HG02840 (cell line): ENCODE results near the gene NAA25.
A peak's percentile ranks its signal among the peaks of the same experiment; 100 is the strongest.
"Not testable (repeated sequence)": the region's sequence is repeated elsewhere in the genome, so short reads cannot be mapped to it uniquely, and the experiment has no call there.

ENCODE experiments used
- ATAC-seq: cut with Tn5 transposase; IDR thresholded peaks from one replicate; pipeline ENCODE4 v1.9.1; 2021; ENCODE audit warnings: mild to moderate bottlenecking, moderate library complexity, moderate number of reproducible peaks; ENCODE audit not compliant: unreplicated experiment, low FRiP score

Gene NAA25

GRCh38 chr12:112117685-112118084 lies 9.1 kb upstream of the NAA25 start:
- ATAC-seq = no peak

GRCh38 chr12:112116232-112117060 lies 7.9 kb upstream of the NAA25 start:
- no peak for ATAC-seq

GRCh38 chr12:112115259-112116045 lies 6.9 kb upstream of the NAA25 start:
- ATAC-seq = no peak

GRCh38 chr12:112112409-112113133 lies 4.0 kb upstream of the NAA25 start:
- ATAC-seq = no peak

DNA sequence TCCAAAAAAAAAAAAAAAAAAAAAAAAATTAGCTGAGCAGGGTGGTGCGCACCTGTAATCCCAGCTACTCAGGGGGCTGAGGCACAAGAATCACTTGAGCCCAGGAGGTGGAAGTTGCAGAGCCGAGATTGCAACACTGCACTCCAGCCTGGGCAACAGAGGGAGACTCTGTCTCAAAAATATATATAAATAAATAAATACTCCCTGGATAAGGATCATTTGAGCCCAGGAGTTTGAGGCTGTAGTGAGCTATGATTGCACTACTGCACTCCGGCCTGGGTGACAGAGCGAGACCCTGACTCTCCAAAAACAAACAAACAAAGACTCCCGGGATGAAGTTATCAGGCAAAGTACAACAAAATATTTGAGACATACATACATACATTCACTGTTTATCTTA lies 3.3 kb upstream of the NAA25 start:
- no peak for ATAC-seq

DNA sequence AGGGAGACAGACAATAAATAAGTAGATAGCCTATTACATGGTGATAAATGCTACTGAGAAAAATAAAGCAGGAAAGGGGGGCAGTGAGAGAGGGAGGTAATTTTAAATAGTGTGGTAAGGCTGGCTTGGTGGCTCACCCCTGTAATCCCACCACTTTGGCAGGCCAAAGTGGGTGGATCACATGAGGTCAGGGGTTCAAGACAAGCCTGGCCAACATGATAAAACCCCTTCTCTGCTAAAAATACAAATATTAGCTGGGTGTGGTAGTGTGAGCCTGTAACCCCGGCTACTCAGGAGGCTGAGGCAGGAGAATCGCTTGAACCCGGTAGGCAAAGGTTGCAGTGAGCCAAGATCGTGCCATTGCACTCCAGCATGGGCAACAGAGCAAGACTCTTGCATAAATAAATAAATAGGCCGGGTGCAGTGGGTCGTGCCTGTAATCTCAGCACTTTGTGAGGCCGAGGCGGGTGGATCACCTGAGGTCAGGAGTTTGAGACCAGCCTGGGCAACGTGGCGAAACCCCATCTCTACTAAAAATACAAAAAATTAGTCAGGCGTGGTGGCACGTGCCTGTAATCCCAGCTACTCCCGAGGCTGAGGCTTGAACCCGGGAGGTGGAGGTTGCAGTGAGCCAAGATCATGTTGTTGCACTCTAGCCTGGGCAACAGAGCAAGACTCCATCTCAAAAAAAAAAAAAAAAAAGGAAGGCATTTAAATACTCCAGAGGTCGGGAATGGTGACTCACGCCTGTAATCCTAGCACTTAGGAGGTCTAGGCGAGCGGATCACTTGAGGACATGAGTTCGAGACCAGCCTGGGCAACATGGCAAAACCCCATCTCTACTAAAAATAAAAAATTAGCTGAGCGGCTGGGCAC lies 2.4 kb upstream of the NAA25 start:
- not testable (repeated sequence) for ATAC-seq

DNA sequence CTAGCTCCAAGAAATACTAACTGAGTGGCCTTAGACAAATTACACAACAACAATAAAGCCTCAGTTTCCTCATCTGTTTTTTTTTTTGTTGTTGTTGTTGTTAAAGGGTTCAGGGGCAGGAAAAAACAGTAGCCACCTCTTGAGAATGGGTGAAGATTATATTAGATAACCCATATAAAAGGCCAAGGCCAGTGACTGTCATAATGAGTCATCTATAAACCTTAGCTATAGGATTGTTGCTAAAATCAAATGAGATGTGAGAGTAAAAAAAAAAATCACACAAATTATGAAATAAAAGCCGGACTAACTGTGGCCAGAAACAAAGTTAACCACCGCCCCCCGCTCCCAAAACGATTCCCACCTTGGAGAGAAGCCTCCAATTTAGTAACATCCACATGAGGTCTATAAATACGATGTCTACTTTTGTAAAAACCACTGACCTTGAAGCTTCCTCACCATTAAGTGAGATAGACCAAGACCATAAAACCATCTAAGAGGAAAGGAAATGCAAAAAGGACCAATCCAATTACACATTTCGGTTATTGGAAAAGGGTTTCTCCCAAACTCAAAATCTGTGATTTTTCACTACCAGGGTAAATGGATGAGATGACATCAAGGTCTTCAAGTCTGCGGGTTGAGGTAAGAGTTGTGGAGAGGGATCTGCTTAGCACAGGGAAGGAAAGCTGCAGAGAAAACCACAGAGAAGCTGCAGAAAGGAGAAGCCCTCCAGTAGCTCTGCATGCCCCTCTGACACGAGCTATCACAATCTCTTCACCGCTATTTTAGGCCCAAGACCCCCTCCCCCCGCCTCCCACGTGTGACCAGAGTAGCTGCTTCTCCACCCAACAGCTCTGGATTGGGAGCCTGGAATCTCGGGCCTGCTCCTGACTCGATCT lies 1.0 kb downstream of the NAA25 start:
- ATAC-seq = peak; percentile 3

GRCh38 chr12:112105891-112106290 lies 2.7 kb downstream of the NAA25 start:
- no peak for ATAC-seq

DNA sequence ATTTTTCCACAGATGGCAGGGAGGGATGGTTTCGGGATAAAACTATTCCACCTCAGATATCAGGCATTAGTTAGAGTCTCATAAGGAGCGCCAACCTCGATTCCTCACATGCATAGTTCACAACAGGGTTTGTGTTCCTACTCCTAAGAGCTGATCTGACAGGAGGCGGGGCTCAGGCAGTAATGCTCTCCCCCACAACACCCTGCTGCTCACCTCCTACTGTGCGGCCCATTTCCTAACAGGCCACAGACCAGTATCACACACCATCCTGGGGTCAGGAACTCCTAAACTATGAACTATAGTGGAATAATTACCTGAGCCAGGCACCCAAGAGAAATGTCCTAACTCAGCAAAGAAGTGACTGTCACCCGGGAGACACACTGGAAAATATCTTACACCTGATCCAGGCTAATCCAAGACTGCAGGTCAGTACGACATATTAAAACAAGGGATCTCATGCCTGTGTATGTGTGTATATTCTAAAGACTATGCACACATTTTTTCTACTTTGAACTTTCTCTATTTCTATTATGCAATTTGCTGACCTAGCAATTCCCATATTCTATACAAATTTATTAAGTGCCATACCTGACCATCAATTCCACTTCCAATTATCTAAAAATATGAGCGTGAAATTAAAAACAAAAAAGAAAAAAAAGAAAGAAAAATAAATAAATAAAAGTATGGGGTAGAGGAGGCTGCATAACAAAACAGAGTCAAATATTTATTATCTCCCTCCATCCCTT lies 4.7 kb downstream of the NAA25 start:
- no peak for ATAC-seq

DNA sequence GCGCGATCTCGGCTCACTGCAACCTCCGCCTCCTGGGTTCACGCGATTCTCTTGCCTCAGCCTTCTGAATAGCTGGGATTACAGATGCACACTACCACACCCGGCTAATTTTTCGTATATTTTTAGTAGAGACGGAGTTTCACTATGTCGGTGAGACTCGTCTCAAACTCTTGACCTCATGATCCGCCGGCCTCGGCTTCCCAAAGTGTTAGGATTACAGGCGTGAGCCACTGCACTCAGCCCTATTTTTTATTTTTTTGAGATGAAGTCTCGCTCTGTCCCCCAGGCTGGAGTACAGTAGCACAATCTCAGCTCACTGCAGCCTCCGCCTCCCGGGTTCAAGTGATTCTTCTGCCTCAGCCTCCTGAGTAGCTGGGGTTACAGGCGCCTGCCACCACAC lies 5.8 kb downstream of the NAA25 start:
- ATAC-seq = not testable (repeated sequence)

- no peak for ATAC-seq
Measured at GRCh38 chr12:112102127-112102526, 6.5 kb downstream of the NAA25 start.

GRCh38 chr12:112100500-112100899 lies 8.1 kb downstream of the NAA25 start:
- not testable (repeated sequence) for ATAC-seq

GRCh38 chr12:112097641-112098040 lies 10.9 kb downstream of the NAA25 start:
- no peak for ATAC-seq

GRCh38 chr12:112096667-112097066 lies 11.9 kb downstream of the NAA25 start:
- ATAC-seq = no peak

GRCh38 chr12:112096070-112096469 lies 12.5 kb downstream of the NAA25 start:
- ATAC-seq = no peak

GRCh38 chr12:112091563-112091962 lies 17.0 kb downstream of the NAA25 start:
- no peak for ATAC-seq

DNA sequence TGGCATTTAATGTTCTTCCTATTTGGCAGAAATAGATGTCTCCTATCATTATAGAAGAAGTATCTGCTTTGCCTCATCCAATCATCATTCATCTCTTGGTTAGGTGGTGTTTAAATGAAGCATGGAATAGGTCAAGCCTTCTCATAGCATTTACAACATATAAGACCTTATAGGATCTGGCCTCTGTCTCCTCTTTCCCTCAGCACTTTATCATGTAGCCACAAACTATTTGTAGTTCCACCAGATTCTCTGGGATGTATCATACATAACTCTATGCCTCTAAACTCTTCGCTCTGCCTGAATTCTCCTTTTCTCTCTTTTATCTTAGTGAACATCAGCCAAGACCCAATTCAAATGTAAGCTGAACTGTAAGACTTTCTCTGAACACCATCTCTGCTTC lies 20.7 kb downstream of the NAA25 start:
- ATAC-seq = no peak

GRCh38 chr12:112087055-112087850 lies 21.3 kb downstream of the NAA25 start:
- no peak for ATAC-seq
